ENCODE data around the gene SCRT2. TPM values are rescaled to one million over a fixed set of nuclear protein-coding genes. Genes with fewer than 3 reads are reported as not detected.

The SCRT2 gene
- total RNA-seq, 2 experiments from 2014 or later, result not detected

DNA sequence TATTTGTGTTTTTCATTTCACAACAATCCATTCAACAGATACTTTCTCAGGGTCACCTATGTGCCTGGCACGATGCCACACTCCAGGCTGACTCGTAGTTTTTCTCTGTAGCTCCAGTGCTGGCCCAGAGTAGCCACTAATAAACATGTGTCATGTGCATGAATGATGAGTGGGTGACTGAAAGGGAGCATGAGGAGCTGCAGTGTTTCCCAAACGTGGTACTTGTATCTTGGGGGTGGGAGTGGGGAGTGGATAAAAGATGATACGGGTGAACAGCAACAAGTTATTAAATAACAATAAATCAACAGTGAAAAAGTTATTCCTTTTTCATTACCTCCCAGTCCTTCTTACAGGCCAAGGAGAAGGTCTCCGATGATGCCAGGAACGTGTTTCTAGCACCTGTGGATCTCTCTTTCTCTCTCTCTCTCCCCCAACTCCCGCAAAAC is 39.7 kb downstream of the SCRT2 start:
- no peaks in the 10 kb centered on the region for H3K36me3 Mint-ChIP-seq
- POLR2A ChIA-PET, result interaction anchor here (0.6 kb wide), 1 partner anchor 30 kb away, joined by 6 read pairs; no protein-coding TSS in a partner anchor
- ATAC-seq (ENCODE audit: low read depth) (no peak), DNase-seq (no peak)
- peaks cover 8% of the 10 kb centered on the region for H3K27me3 Mint-ChIP-seq
- no peak overlapping the region for H3K27ac Mint-ChIP-seq
- no peaks in the 10 kb centered on the region for H3K9me3 Mint-ChIP-seq
- H3K4me1 Mint-ChIP-seq, result no peaks in the 10 kb centered on the region
- H3K4me3 Mint-ChIP-seq, result no peak overlapping the region

DNA sequence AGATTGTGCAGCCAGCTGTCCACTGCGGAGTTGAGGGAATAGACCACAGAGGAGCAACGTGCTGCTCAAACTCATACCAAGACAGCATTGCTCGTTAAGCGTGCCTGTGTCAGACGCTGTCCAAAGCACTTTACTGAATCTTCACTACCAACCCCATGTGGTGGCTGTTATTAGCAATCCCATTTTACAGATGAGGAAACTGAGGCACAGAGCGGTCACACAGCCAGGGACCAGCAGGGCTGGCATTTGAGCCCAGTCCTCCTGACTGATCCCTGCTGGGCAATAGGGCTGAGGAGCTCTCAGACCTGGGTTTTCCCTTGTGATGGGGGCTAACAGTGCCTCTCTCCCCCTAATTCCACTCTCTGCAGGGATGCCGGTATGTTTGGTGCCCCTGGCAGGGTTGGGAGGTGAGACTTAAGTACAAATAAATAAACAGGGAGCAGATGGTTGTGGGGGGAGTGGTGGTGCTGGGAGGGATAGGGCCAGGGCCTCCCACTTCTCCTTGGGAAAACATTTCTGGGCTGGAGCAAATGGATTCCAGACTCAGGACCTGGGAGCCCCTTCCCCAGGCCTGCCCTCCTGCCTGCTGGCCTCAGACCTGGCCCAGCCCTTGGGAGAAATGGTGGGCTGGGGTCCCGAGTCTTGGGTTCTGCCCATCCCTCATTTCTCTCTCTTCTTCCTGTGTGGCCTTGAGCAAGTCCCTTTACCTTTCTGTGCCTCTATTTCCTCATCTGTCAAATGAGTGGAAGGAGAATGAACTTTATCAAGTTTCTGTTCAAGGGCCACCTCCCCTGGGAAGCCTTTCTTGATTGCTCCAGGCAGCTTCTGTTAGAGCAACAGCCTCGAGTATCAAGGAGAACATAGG is 40.3 kb downstream of the SCRT2 start:
- Mint-ChIP-seq H3K4me3 (no peak overlapping the region), H3K27ac (no peak overlapping the region), H3K36me3 (no peaks in the 10 kb centered on the region), H3K27me3 (peaks cover 8% of the 10 kb centered on the region), H3K4me1 (no peaks in the 10 kb centered on the region), H3K9me3 (no peaks in the 10 kb centered on the region)
- no peak for DNase-seq
- POLR2A ChIA-PET, result interaction anchor here (0.6 kb wide), 1 partner anchor 29 kb away, joined by 6 read pairs; no protein-coding TSS in a partner anchor
- ATAC-seq (ENCODE audit: low read depth), result no peak

DNA sequence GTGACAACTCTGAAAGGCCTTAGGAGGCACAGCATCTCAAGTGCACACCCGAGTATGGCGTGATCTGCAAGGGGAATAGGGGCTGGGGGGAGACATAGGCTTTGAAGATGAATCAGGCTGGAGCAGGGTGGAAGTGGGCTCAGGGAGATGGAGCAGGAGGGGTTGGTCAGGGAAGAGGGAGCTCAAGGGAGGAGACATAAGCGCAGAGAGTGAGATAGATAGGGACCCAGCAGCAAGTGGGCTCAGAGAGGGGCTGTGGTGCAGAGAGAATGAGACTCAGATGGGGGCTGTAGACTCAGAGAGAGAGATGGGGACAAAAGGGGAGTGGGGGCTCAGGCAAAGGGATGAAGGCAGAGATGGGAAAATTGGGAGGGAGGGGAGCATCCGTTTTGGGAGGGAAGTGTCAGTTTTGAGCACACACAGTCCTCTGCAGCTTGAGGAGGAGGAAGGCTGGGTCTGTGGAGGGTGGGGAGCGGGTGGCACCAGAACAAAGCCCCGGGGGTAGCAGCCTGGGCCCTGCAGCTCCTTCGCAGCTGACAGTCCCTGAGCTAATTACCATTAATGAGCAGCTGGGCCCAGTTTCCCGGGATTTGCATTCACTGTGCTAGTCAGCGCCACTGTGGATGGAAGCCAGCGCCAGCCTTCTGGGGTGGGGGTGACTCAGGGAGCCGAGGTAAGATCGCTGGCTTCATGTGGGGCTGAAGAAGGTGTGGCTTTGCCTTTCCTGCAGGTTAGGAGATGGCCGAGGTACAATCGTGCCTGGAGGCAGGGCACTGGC is 41.3 kb downstream of the SCRT2 start:
- POLR2A ChIA-PET, result no interaction called here
- no peaks in the 10 kb centered on the region for H3K36me3 Mint-ChIP-seq
- no peaks in the 10 kb centered on the region for H3K4me1 Mint-ChIP-seq
- H3K9me3 Mint-ChIP-seq, result no peaks in the 10 kb centered on the region
- H3K27ac Mint-ChIP-seq, result no peak overlapping the region
- ATAC-seq (ENCODE audit: low read depth) (no peak), DNase-seq (no peak)
- no peak overlapping the region for H3K4me3 Mint-ChIP-seq
- H3K27me3 Mint-ChIP-seq, result peaks cover 10% of the 10 kb centered on the region

DNA sequence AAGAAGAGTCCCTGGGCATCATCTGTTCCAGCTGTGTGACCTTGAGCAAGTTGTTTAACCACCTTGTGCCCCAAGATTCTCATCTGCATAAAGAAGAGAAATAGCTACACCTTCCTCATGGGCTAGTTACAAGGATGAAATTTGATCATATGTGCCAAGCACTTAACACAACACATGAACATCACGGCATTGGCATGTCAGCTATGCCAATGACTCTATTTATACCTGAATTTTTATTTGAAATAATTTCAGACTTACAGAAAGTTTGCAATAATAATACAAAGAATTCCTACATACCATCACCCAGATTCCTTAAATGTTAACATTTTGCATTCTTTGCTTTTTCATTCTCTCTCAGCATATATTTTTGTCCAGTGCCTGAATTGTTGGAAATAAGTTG is 44.5 kb downstream of the SCRT2 start:
- peaks cover 9% of the 10 kb centered on the region for H3K27me3 Mint-ChIP-seq
- no peak for ATAC-seq (ENCODE audit: low read depth)

DNA sequence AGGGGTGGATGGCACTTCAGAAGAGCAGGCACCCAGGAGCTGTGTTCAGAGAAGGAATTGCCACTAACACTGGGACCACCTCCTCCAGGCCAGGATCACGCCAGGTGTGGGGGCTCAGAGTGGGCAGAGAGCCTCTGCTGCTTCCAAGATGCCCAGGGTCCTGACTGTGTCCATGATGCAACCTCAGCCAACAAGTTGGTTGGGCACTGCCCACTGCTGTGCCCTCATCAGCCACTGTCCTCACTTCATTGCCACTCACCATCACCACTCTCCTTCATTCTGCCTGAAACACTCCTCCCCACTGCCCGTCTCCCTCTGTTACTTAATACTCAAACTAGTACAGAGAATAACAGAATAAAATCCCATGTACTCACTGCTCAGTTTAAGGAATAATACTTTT is 49.0 kb downstream of the SCRT2 start:
- no peaks in the 10 kb centered on the region for H3K9me3 Mint-ChIP-seq
- no peak overlapping the region for H3K4me3 Mint-ChIP-seq
- ATAC-seq (ENCODE audit: low read depth), result no peak
- H3K36me3 Mint-ChIP-seq, result no peaks in the 10 kb centered on the region
- H3K27ac Mint-ChIP-seq, result no peak overlapping the region
- H3K4me1 Mint-ChIP-seq, result no peaks in the 10 kb centered on the region
- peaks cover 13% of the 10 kb centered on the region for H3K27me3 Mint-ChIP-seq
- no peak for DNase-seq
- POLR2A ChIA-PET, result no interaction called here

More for the DNA sequence above, 44.5 kb downstream of the SCRT2 start:
- no peak for DNase-seq
- Mint-ChIP-seq H3K36me3 (no peaks in the 10 kb centered on the region), H3K4me3 (no peak overlapping the region), H3K9me3 (no peaks in the 10 kb centered on the region), H3K4me1 (no peaks in the 10 kb centered on the region), H3K27ac (no peak overlapping the region)
- POLR2A ChIA-PET, result no interaction called here

DNA sequence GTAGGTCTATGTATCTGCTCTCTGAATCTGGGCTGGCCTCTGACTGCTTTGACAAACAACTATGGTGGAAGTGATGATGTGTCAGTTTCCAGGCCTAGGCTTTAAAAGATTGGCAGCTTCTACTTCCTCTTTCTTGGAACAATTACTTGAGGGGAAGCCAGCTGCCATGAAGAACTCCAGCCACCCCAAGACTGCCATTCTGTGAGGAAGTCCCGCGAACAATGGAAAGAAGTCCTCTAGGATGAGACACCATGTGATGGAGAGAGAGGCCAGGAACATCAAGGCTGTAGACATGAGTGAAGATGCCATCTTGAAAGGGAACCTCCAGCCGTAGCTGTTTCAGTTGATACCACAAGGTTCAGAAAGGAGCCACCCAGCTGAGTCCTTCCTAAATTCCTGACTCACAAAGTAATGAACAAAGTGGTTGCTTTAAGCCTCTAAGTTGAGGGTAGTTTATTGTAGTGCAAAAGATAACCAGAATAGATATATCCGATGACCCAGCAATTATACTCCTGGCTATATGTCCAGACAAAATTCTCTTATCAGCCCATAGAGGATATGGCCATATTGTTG is 50.2 kb downstream of the SCRT2 start:
- H3K27ac Mint-ChIP-seq, result no peak overlapping the region
- no peaks in the 10 kb centered on the region for H3K4me1 Mint-ChIP-seq
- POLR2A ChIA-PET, result no interaction called here
- H3K4me3 Mint-ChIP-seq, result no peak overlapping the region
- no peak for DNase-seq
- H3K27me3 Mint-ChIP-seq, result peaks cover 16% of the 10 kb centered on the region
- no peaks in the 10 kb centered on the region for H3K9me3 Mint-ChIP-seq
- no peaks in the 10 kb centered on the region for H3K36me3 Mint-ChIP-seq
- no peak for ATAC-seq (ENCODE audit: low read depth)

DNA sequence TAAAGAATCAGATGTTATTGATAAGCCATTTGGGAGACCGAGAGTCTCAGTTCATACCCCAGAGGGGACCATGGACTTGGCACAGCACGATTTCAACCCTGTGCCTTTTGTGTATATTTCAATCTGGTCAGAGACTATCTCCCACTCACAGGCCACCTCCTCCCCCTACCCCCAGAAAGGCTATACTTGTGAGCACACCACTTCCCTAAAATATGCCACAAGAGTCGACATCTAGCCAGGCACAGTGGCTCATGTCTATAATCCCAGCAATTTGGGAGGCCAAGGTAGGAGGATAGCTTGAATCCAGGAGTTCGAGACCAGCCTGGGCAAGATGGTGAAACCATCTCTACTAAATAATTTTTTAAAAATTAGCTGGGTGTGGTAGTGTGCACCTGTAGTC is 51.9 kb downstream of the SCRT2 start:
- peaks cover 19% of the 10 kb centered on the region for H3K27me3 Mint-ChIP-seq
- ATAC-seq (ENCODE audit: low read depth), result no peak

DNA sequence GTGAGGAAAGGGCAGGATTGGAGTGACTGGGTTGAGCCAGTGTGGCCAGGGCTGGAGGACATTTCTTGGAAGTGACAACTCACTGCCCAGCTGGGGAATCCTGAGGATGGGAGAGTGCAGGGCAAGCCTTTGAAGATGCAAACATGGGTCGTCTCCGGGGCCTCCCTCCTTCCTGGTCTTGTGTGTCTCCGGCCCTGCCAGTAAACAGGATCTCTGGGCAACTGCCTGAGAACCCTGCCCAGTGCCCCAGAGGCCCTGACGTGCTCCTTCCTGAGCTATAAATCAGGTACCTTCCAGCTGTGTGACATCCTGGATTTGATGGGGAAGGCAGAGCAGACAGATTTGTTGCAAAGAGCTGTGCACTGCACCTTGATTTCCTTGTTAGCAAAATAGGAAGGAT is 52.6 kb downstream of the SCRT2 start:
- H3K4me3 Mint-ChIP-seq, result no peak overlapping the region
- no peaks in the 10 kb centered on the region for H3K9me3 Mint-ChIP-seq
- POLR2A ChIA-PET, result no interaction called here
- no peaks in the 10 kb centered on the region for H3K4me1 Mint-ChIP-seq
- peaks cover 19% of the 10 kb centered on the region for H3K27me3 Mint-ChIP-seq
- no peak for DNase-seq
- ATAC-seq (ENCODE audit: low read depth), result no peak
- H3K27ac Mint-ChIP-seq, result no peak overlapping the region
- H3K36me3 Mint-ChIP-seq, result no peaks in the 10 kb centered on the region

More for the DNA sequence above, 51.9 kb downstream of the SCRT2 start:
- Mint-ChIP-seq H3K27ac (no peak overlapping the region), H3K4me3 (no peak overlapping the region), H3K36me3 (no peaks in the 10 kb centered on the region), H3K9me3 (no peaks in the 10 kb centered on the region), H3K4me1 (no peaks in the 10 kb centered on the region)
- POLR2A ChIA-PET, result no interaction called here
- no peak for DNase-seq

DNA sequence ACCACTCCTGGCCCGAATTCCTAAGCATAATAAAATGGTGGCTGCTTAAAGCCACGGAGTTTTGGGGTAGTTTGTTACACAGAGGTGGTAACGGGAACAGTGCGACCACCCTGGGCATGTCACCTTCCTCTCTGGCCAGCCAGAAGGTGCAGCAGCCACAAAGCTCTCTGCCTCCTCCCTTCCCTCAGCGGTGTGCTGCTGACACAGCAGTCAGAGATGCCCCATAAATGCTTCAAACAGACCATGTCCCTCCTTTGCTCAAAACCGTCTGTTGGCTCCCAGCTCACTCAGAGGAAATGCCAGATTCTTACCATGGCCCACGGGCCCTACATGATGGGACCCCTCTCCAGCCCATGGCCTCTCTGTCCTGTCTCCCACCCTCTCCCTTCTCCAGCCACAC is 53.4 kb downstream of the SCRT2 start:
- POLR2A ChIA-PET, result no interaction called here
- H3K4me3 Mint-ChIP-seq, result no peak overlapping the region
- no peak for DNase-seq
- peaks cover 1% of the 10 kb centered on the region for H3K9me3 Mint-ChIP-seq
- no peak for ATAC-seq (ENCODE audit: low read depth)
- peaks cover 25% of the 10 kb centered on the region for H3K27me3 Mint-ChIP-seq
- H3K36me3 Mint-ChIP-seq, result no peaks in the 10 kb centered on the region
- H3K4me1 Mint-ChIP-seq, result no peaks in the 10 kb centered on the region
- no peak overlapping the region for H3K27ac Mint-ChIP-seq

DNA sequence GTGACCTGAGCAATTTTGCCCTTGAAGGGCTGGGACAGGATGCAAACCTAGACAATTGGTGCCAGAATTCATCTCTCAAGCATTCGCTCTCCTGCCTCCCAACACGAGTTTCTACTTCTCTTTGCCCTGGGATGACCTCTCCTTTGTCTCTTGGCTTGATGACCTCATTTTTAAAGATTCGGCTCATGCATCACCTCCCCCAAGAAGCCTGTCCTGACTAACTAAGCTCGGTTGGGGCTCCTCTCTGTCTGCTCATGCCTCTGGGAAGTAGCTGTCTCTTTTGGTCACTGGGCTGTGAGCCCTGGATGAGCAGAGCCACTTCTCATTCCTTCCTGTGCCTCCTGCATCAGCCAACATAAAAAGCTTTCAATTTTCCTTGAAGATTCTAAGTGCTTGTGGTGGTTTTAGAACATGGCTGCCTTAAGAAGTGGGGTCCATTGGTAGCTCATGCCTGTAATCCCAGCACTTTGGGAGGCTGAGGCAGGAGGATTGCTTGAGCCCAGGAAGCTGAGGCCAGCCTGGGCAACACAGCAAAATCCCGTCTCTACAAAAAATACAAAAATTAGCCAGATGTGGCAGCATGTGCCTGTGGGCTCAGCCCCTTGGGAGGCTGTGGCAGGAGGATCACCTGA is 54.4 kb downstream of the SCRT2 start:
- DNase-seq, result no peak
- no peaks in the 10 kb centered on the region for H3K36me3 Mint-ChIP-seq
- H3K9me3 Mint-ChIP-seq, result peaks cover 1% of the 10 kb centered on the region
- ATAC-seq (ENCODE audit: low read depth), result no peak
- peaks cover 21% of the 10 kb centered on the region for H3K27me3 Mint-ChIP-seq
- no peak overlapping the region for H3K4me3 Mint-ChIP-seq
- POLR2A ChIA-PET, result no interaction called here
- H3K27ac Mint-ChIP-seq, result no peak overlapping the region
- no peaks in the 10 kb centered on the region for H3K4me1 Mint-ChIP-seq

DNA sequence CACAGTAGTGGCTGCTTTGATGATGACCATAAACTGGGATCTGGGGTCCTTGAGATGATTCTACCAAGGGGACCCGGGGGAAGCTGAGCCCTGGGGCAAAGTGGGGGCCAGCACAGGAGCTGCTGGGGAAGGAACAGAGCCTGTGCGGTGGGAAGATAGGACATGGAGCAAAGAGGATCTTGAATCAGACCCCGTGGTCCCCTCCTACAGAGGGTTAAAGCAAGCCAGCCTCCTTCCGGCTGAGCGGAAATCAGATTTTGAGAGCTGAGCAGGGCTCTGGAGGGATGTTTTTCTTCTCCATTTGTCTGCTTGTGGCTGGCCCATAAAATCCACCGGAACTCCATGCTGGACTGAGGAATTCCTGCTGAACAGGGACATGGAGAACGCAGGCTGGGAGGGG is 55.4 kb downstream of the SCRT2 start:
- H3K27me3 Mint-ChIP-seq, result peaks cover 24% of the 10 kb centered on the region
- no peak overlapping the region for H3K27ac Mint-ChIP-seq
- peaks cover 1% of the 10 kb centered on the region for H3K9me3 Mint-ChIP-seq
- no peaks in the 10 kb centered on the region for H3K36me3 Mint-ChIP-seq
- POLR2A ChIA-PET, result no interaction called here
- ATAC-seq (ENCODE audit: low read depth), result no peak
- H3K4me1 Mint-ChIP-seq, result no peaks in the 10 kb centered on the region
- DNase-seq, result no peak
- H3K4me3 Mint-ChIP-seq, result no peak overlapping the region

DNA sequence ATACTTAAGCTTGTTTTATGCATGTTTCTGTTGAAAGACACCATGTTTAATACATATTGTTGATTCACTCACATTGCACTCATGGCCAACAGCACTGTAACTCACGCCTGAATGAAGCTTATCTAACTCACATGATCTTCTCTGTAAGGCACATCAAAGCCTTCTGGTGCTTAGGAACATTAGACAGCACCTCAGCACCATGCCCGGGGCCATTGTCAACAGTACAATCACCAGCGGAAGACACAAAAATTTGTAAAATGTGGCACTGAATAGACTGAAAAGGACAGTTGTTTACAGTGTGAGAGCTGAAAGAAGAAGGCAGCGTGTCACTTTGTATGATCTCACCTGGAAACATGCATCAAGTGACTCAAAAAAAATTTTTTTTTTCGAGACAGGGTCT is 56.6 kb downstream of the SCRT2 start:
- ATAC-seq (ENCODE audit: low read depth) (no peak), DNase-seq (no peak)
- Mint-ChIP-seq H3K27me3 (peaks cover 24% of the 10 kb centered on the region), H3K27ac (no peak overlapping the region), H3K36me3 (no peaks in the 10 kb centered on the region), H3K4me3 (no peak overlapping the region), H3K4me1 (no peaks in the 10 kb centered on the region), H3K9me3 (peaks cover 1% of the 10 kb centered on the region)
- POLR2A ChIA-PET, result no interaction called here

DNA sequence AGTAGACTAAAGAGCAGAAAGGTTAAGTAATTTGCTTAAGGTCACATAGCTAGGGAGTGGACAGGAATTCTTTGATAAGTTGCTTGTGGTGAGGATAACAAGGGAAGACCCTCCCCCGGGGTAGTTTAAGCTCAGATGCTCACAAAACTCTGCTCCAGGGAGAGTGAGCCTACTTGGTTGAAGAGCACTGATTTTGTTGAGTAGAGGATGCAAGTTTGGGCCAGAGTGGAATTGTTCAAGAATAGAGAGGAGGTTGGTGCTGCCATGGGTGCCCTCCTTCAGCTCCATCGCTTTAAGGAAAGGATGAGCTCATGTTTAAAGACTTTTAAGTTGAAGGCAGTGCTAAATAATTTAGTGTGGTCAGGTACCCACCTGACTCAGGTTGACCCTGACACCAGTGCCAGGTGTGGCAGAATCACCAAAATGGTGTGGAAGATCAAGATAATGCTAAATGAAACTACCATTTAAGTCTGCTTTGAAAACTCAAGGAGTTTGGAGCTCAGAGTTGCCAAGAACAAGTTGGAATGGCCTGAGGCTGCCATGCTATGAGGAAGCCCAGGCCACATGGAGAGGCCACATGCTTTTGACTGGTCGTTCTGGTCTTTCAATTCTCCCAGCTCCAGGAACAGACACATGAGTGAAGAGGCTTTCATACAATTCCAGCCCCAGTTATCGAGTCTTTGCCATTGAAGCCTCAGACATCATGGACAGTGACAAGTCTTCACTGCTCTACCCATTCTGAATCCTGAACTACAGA is 57.5 kb downstream of the SCRT2 start:
- Mint-ChIP-seq H3K9me3 (peaks cover 1% of the 10 kb centered on the region), H3K4me3 (no peak overlapping the region), H3K27me3 (peaks cover 28% of the 10 kb centered on the region), H3K4me1 (no peaks in the 10 kb centered on the region), H3K36me3 (no peaks in the 10 kb centered on the region), H3K27ac (no peak overlapping the region)
- DNase-seq (no peak), ATAC-seq (ENCODE audit: low read depth) (no peak)
- POLR2A ChIA-PET, result no interaction called here

All from activated naive CD8-positive, alpha-beta T cell treated with anti-CD3 and anti-CD28 coated beads, Interleukin-2, amount 10 ng/mL, durations not matched to agents 7 days and 5 days (primary cell).